Stimulated activated CD4-positive, alpha-beta T cell treated with anti-CD3 and anti-CD28 coated beads, TNF-alpha, amount 100 ng/mL, for 48 hours (primary cell): ENCODE results near the gene SERPINA12.

Source experiments
- DNase-seq, 3 donors: peaks; one replicate each; pipeline ENCODE4 v3.0.0-alpha.2; 2020; ENCODE audit warnings: low read depth in 3 of 3

Gene SERPINA12

DNA sequence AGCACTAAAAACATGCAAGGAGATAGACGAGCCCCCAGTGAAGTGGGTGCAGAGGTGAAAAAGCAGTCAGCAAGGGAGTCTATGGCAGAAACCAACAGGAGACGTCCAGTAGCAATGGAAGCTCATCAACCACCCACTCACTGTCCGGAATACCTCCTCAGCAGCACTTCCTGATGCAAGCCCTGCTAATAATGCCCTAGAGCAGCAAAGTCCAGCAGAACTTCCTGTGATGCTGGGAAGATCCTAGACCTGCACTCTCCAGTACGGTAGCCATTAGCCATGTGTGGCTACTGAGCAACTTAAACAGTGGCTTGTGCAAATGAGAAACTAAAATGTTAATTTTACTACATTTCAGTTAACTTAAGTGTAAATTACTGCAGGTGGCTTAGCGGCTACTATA lies 44.2 kb downstream of the SERPINA12 start:
- DNase-seq: no peak

DNA sequence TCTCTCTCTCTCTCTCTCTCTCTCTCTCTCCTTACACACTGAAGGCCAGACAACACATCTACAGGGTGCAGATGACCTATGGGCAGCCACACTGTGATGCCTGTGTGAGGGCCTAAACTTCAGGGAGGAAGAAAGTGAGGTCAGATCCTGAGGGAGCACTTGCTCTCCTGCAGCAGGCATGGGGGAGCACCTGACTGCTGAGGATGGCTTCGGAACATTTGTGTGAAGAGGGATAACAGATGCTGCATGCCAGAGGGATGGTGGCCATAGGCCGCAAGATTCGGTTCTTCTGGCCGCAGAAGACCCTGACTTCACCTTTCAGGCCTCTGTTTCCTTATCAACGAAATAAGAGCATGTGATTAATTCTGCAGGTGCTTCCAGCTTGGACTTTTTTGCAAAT lies 45.0 kb downstream of the SERPINA12 start:
- DNase-seq: no peak

DNA sequence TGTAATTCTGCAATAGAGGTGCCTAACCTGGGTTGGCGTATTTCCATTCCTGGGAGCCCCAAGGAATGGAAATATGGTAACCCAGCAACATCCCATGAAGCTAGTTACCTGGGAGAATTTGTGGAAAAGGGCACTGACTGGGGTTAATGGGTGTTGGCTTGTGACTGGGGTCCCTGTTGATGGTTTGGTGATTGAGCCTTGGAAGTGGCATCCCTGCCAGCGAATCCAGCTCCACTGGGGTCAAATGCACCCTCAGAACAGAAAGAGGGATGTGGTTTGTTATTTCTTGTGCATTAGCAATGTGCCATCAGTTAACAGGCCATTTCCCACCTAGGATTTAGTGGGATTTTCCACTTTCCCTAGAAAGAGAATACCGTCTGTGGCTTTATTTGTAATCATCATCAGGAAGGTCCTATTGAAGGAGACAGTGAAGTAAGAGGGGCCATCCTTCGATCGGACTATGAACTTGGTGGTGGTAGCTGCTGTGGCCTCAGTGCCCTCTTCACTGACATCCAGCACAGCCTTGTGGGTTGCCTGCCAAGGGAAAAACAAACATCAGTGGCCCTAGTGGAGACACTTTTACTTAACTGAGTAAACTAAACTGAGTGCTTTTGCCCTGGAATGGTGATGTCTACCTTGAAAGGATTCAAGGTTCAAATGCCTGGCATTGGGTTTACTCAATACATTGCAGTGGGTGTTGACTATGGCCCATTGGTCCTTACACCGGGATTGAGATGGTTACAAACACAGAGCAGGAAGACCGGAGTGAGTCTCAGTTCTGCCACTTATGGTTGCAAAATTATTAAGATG lies 46.3 kb downstream of the SERPINA12 start:
- no peak for DNase-seq

DNA sequence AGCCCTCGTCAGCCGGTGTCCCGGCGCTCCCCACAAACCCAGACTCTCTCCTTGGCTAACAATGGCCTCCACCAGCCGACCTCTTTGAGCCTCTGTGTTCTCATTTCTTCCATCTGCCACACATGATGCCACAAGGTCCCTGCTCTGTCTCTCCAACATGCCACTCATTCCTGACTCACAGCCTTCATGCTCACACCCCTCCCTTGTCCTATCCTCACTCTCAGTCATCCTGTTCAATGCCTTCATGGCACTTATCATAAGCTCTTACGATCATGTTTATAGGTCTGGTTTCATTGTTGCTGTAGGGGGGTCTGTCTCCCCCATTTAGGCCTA lies 47.1 kb downstream of the SERPINA12 start:
- DNase-seq: no peak

DNA sequence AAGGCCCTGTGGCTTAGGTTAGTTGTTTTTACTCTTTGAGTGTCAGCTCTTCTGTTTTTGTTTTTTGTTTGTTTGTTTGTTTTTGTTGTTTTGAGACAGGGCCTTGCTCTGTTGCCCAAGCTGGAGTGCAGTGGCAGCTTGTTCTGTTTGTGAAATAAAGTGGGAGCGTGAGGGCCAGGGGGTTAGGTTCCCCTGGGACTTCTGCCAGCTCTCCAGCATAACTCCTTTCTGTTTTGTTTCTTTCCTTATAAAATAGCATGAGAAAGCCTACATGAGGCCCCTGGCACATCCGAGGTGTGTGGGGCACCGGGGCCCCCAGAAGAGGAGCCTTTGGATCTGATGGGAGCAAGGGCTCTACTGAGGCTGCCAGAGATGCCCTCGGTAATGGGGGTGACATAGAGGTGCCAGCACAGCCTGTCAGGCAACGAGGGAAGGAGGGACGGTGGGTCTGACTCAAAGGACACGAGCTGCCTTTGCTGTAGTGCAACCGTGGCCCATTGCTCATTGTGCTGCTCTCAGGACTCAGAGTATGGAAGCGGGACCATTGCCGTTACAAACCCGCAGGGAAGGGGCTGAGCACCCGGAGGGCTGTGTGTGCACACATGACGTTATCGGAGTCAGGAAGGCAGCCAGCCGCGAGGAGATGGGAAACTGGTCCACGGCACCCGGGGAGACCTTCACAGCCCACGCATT lies 47.6 kb downstream of the SERPINA12 start:
- no peak for DNase-seq

DNA sequence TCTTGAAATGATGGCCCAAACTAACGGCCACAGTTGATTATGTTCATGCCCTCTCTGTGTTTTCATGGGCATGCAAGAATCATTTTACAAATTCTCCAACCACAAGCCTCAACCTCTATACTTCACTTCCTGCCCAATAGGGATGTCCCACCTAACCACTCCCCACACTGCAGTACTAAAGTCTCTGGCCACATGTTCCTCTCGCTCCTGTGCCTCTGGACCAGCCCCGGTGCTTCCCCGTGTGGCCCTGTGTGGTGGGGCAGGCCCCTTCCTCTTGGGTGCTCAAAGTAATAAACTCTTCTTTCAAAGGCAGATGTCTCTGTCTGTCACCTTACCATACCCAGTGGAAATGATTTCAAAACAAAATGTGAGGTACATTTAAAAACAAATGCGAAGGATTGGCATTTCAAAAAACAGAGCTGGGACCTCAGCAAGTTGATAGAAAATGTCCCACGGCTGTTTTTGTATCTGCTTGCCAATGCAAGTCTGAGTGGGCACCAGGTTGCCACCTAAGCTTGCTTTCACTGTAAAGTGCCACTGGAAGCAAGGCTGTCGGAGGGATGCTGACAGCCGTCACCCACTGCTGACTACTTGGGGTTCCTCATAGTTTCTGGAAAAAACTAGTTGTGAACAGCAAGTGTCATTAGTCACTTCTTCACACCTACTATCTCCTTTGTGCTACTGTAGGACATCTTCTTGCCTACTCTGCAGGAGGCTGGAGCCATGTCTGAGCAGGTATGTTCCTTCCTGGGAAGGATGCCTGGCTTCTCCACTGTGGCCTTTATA lies 48.4 kb downstream of the SERPINA12 start:
- DNase-seq: no peak

DNA sequence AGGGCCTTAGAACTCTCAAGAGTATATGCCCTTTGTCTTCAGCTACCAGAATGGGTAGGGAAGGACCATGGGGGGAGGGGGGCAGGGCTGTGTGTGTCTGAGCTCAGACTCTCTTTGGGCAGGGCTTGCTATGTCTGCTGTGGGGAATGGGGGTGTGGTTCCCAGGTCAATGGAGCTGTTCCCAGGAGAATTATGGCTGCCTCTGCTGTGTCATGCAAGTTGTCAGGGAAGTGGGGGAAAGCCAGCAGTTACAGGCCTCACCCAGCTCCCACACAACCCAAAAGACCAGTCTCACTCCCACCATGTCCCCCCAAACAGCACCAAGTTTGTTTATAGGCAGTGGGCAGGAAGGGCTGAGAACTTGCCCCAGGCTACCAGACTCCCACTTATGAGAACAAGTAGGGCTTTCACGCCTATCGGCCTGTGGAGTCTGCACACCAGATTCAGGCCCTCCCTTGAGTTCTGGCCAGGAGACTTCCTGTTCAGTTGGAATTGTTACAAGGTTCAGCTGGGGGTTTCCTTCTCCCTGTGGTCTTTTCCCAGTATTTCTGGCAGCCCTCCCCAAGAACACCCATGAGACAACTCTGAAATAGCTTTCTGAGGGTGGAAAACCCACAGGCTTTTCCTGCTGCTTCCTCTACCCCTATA lies 50.6 kb downstream of the SERPINA12 start:
- no peak for DNase-seq

DNA sequence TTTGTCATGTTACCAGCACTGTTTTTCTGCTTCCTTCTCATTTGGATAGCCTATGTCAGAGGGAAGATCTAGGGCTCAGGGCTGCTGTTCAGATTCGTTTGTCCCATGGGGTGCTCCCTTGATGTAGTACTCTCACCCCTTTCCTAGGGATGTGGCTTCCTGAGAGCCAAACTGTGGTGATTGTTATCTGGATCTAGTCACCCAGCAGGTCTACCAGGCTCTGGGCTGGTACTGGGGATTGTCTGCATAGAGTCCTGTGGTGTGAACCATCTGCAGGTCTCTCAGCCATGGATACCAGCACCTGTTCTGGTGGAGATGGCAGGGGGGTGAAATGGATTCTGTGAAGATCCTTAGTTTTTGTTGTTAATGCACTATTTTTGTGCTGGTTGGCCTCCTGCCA lies 51.2 kb downstream of the SERPINA12 start:
- no peak for DNase-seq

DNA sequence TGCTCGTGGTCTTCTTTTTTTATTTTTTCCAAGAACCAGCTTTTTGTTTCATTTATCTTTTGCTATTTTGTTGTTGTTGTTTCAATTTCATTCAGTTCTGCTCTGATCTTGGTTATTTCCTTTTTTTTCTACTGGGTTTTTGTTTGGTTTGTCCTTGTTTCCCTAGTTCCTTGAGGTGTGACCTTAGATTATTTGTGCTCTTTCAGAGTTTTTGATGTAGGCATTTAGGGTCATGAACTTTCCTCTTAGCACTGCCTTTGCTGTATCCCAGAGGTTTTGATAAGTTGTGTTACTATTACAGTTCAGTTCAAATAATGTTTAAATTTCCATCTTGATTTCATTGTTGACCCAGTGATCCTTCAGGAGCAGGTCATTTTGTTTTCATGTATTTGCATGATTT lies 53.3 kb downstream of the SERPINA12 start:
- DNase-seq: no peak

DNA sequence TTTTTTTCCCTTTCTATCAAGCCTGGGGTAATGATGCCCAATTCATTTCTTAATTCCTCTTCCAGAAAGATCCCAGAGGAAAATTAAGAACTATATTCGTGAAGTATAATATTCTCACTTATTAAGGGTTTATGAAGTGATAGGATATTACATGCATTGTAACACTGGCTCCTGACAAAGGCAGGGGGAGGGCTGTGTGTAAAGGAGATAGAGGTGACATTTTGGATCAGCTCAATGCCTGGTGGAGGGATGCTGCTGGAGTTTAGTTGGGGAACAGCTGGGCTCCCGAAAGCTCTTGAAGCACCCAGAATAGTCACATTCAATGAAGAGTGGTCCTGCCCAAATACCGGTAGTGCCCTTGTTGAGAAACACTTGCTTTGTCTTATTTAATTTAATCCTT lies 57.4 kb downstream of the SERPINA12 start:
- no peak for DNase-seq

DNA sequence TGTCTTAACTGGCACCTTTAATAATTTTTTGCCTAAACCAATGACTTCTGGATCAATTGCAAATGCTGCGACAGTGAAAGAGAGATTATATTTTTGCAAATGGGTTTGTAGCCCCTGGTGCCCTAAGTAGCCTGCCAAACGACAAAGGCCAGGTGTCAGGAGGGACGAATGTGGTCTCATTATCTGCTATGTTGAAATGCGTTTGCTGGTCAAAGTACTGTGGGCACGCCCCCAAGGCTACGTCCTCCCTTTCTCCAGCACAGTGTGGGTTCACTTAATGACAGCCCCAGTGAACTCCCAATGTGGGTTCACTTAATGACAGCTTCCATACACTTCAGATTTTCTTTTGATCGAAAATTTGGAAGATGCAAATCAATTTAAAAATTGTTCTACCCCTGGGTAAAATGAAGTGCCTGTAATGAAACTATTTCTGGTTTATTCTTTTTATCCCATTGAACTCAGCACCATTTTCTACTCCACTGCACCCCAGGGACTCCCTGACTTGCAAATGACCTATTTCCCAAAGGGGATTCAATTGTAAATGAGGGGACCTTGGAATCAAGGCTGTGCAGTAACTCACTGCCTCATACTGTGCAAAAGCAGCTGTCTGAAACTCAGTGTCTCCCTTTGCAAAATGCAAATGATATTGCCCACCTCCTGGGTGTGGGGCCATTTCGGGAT lies 58.0 kb downstream of the SERPINA12 start:
- no peak for DNase-seq

DNA sequence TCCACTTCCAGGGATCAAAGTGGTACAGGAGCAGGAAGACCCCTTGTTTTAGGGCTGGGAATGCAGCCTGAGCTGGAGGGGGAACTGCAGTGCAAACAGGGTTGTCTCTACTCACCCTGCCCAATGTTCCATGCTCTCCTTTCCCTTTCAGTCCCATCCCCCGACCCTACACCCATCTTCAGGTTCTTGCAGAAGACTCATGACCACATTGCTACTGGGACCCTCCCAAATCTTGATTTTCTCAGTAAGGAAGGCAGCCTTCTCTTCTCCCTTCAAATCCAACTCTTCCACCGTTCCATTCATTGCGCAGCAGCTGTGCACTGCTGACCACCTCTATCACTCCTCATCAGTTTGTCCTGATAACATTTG lies 58.6 kb downstream of the SERPINA12 start:
- no peak for DNase-seq

DNA sequence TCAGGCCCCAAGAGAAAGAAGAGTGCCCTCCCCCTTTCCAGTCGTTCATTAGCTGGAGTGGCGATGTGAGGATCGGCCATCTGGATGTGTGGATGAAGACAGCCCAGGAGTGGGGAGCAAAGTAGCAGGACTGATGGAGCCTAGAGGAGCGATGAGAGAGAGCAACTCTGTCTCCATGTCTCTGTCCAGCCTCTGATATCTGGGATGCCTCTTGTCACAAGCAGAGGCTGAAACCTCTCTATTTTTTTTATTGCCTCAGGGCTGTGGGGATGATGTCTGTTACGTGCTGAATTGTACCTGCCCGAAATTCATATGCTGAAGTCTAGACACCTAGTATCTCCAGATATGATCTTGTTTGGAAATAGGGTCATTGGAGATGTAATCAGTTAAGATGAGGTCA lies 59.3 kb downstream of the SERPINA12 start:
- DNase-seq: no peak

DNA sequence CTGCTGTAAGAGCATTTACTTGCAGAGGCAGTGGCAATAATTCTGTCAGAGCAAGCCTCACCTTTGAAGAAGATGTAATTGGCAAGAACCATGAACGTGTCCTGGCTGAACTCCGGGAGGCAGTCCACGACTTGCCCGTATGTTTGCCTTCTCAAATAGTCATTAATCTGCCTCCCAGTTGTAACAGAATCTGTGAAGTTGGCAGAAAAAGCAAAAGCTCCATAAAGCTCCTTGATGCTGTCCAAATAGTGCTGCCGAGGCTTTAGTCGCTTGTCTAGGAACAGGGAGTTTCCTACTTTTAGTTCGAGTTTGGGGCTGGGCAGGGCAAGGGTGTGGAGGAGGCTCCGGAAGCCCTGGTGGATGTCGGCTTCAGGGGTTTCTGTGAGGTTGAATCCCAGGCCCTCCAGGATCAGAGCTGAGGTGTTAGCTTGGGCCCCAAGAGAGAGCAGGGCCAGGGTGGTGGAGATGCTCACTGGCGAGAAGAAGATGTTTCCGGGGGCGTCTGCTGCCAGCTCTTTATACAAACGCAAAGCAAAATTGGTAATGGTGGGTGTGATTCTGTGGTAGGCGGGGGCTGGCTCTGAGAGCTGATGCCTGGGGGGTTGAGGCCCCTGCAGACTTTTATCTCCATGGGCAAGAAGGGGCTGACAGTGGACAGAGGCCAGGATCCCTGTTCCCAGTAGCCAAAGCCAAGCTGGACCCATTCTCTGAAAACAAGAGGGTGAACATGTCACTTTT lies 61.0 kb downstream of the SERPINA12 start:
- DNase-seq: no peak

DNA sequence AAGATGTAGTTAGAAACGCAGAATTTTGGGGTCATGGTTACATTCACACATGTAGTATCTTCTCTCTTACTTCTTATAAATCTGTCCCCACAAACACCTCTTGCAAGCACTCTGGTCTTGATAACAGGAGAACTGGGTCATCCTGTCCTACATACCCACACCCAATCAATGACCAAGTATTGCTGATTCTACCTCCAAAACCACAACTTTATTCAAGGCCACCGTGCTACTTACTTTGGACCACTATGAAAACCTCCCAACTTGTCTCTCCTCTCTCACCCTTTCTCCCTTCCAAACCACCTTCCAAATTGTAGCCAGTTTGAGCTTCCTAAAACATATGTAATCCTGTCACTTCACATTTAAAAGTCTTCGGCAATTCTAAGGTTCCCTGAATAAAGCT lies 62.1 kb downstream of the SERPINA12 start:
- no peak for DNase-seq

DNA sequence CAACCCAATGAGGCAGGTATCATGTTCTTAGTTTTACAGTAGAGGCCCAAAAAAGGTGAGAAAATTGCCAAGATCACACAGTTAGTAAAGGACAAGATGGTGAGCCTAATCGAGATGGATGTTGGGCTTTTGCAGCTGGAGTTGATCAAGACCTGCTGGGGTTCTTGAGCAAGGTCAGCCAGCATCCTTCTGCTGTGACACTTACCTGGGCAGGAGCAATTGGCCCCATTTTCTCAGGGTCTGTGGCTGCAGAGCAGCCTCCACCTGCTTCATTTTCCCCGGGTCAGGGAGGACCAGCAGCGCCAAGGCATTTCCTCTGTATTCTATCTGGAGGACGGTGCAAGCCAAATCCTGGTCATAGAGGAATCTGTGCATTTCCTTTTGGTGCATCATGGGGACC lies 63.1 kb downstream of the SERPINA12 start:
- DNase-seq: no peak

DNA sequence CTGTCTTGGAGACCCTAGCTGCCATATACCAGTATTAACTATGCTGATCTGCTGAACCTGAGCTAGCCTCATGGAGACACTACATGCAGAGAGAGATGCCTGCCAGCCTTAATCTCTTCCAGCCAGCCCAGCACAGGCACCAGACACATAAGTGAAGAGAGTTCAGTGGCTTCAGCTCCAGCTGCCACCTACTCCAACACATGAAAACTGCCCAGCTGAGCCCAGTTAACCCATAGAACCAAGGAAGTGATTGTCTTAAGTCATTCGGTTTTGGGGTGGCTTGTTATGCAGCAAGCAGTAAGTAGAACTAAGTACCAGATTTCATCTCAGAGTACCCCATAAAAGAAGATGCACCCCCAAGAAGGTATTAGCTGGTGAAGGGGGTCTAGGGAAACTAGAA lies 64.3 kb downstream of the SERPINA12 start:
- no peak for DNase-seq

DNA sequence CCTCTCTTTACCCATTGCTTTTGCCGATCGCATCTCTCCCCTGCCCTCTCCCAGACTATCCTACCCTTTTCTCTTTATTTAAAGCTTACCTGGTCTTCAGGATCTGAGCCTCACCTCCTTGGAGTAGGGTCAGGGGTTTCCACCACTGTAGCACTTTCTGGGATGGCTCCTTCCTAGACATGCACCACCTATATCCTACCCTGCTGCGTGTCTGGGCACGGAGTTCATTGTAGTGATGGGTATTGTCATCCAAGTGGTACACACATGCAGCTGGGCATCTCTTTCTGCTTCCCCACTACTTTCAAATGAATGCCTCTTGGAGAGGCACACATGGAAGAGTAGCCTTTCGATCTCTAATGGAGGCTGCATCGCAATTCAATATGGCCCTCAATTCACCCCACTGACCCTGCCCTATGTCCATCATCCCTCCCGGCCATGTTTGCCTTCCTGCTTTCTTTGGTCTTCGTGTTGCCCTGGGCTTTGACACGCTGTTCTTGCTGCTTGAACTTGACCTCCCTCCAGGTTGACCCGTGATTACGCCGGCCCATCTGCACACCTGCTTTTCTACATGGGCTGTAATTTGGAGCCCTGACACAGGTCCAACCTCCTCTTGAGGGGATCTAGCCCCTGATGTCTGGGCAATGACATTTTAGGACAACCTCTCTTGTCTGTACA lies 67.6 kb downstream of the SERPINA12 start:
- no peak for DNase-seq

DNA sequence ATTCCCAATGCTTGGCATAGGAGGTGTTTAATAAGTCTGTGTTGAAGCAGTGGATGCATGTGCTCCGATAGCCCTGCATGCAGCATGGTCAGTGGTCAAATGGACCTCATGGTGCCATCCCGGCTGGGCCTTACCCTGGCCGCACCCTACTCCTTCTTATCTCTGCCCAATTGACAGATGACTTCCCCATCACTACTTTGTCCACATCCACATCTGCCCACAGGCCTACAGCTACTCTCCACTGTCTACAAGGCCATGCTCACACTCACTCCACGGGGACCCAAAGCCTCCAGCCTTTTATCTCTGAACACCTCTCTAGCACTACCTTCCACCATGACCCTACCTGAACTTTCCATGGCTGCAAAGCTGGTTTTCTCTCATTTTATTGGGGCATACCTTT lies 68.1 kb downstream of the SERPINA12 start:
- no peak for DNase-seq

DNA sequence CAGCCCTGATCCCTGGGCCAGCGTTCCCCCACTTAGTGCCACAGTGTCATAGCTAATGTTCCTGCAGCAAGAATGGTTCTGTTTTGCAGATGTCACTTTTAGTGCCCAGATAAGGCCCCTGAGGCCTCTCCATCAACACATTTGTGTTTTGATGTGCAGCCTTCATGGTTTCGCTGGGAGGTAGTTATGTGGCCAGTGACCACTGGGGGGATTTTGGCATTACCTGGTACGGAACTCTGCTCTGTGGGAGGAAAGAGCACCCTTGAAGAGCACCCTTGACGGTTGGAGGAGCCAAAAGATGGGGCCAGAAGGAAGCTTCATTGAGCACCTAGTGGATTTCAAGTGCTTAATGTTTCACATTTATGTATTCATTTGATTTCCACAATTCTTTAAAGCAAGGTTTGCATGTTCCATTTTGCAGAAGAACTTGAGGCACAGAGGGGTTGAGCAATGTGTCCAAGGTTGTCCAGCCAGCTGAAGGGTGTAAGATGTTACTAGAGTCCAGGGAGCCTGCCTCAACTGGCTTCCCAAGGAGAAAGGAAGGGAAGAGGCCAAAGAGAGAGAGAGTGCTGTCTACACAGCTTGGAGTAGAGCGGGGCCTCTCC lies 69.7 kb downstream of the SERPINA12 start:
- no peak for DNase-seq
